Upper lobe of left lung (tissue), 6 donors: Measurements from ENCODE around the gene CCSER2. TPM values are rescaled to one million over a fixed set of nuclear protein-coding genes. Genes with fewer than 3 reads are reported as not detected.

Experiments used
- ATAC-seq, 2 donors: fragments of 200-7000 bp; cut with Tn5 transposase; one replicate each; pipeline ENCODE4 v1.9.1; 2022; ENCODE audit warnings: mild to moderate bottlenecking in 2 of 2, moderate library complexity in 2 of 2; ENCODE audit not compliant: low FRiP score in 2 of 2
- DNase-seq, 2 donors: peaks; one replicate each; pipeline ENCODE4 v3.0.0-alpha.2; 2019 to 2020
- H3K27ac ChIP-seq, 4 donors: fragments of 200-600 bp; sonication (generic); one replicate each; pipeline ENCODE4 v1.5.1; 2016 to 2019
- H3K27me3 ChIP-seq, 4 donors: fragments of 200-600 bp; sonication (generic); one replicate each; pipeline ENCODE4 v1.5.1; 2017 to 2019
- H3K36me3 ChIP-seq, 4 donors: fragments of 200-600 bp; sonication (generic); one replicate each; pipeline ENCODE4 v1.5.1; 2016 to 2019
- H3K4me1 ChIP-seq, 4 donors: fragments of 200-600 bp; sonication (generic); one replicate each; pipeline ENCODE4 v1.5.1; 2018 to 2019
- H3K4me3 ChIP-seq, 4 donors: fragments of 200-600 bp; sonication (generic); one replicate each; pipeline ENCODE4 v1.5.1; 2017 to 2019; ENCODE audit warnings: mild to moderate bottlenecking in 2 of 4, moderate library complexity in 1 of 4
- H3K9me3 ChIP-seq, 4 donors: fragments of 200-600 bp; sonication (generic); one replicate each; pipeline ENCODE4 v1.5.1; 2018 to 2019
- CTCF ChIP-seq, 6 experiments: fragments of 450-650 bp in 4 of 6; fragments of 200-600 bp in 2 of 6; sonication (generic) in 2 of 6; IDR thresholded peaks; one replicate each; pipeline ENCODE4 v1.5.1; 2016 to 2019; ENCODE audit warnings: antibody characterized with exemption in 6 of 6
- EP300 ChIP-seq, 4 donors: sonication (generic); formaldehyde crosslinking; IDR thresholded peaks; one replicate each; pipeline ENCODE4 v1.5.1; 2017; ENCODE audit warnings: antibody characterized with exemption in 4 of 4, control low read depth in 2 of 4
- POLR2A ChIP-seq, 4 donors: fragments of 450-650 bp; IDR thresholded peaks; one replicate each; pipeline ENCODE4 v1.5.1; 2016 to 2017; ENCODE audit warnings: antibody characterized with exemption in 4 of 4, mild to moderate bottlenecking in 2 of 4
- POLR2AphosphoS5 ChIP-seq, 2 donors: sonication (generic); formaldehyde crosslinking; IDR thresholded peaks; one replicate each; pipeline ENCODE4 v1.5.1; 2017; ENCODE audit warnings: antibody characterized with exemption in 2 of 2
- WGBS, 2 donors: methylation state at CpG; one replicate each; pipeline ENCODE4 v1.1.5; 2017 to 2018; 5-methylcytosine and 5-hydroxymethylcytosine counted together
- total RNA-seq, 6 donors: library from RNA; depleted of rRNA in 4 of 6; stranded (reverse); fragments of >200 nt in 4 of 6; gene quantifications; one replicate each; pipeline versions ENCODE4 v1.1.0 to v1.2.1, GENCODE V29; 2016 to 2021
- donor health status: DM: no; HTN: no; CAD: no; lungs with moderate emphysema.
- donor health status: DM: no; HTN: yes; CAD: no; lungs with severe emphysema.

The CCSER2 gene
- total RNA-seq, 6 donors from 2014 or later, result 28.7 to 78.9 (median 52.6) TPM

DNA sequence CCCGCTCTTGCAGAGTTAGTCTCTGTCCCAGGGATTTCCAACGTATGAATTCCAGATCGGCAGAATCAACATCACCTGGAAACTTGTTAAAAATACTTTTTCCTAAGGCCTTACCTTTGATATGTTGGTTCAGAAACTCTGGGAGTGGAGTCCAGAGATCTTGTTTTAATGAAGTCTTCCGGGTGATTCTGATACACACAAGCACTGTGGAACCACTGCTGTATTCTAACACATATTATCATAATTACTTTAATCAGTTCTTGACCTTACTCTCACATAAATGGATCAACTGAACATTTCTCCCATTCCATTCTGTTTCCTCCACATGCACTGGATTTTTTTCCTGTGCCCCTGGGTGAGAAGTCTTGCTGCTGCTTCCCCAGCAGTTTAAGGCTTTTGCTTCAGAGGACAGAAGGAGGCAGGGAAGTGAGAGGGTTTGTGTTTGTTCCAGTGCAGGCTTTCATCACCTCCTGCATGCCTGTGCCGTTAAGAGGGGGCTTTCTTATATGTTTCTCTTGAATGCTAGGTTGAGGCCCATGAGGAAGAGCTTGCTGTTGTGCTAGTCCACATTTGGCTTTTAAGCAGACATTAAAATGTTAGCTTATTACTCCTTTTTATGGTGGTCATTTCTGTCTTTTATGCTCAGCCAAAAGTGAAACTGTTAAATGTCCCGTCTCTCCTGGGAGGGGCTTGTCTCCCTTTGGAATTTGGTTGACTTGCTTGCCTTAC, 32.4 kb downstream of the CCSER2 start:
- no peaks in the 10 kb centered on the region for H3K36me3 ChIP-seq
- peak overlapping the region in 3 of 4 donors; percentile 3 to 70 (median 53) for H3K27ac ChIP-seq
- H3K9me3 ChIP-seq, result no peaks in the 10 kb centered on the region
- no peak for DNase-seq
- peaks cover 26 to 59% (median 39%) of the 10 kb centered on the region in 4 donors for H3K4me1 ChIP-seq
- TF ChIP-seq POLR2AphosphoS5 (IDR thresholded peaks at IDR 0.05), result no peak
- TF ChIP-seq CTCF (IDR thresholded peaks at IDR 0.05), result no peak
- no peak for TF ChIP-seq POLR2A (IDR thresholded peaks at IDR 0.05)
- TF ChIP-seq EP300 (IDR thresholded peaks at IDR 0.05), result no peak
- peak overlapping the region in 3 of 4 donors; percentile 28 to 41 (median 36) for H3K4me3 ChIP-seq
- H3K27me3 ChIP-seq, result no peaks in the 10 kb centered on the region
- ATAC-seq, result peak in 1 of 2 donors; percentile 36
- WGBS, 2 donors, result 42 to 44% methylated on average over 6 of the region's 6 CpGs

GRCh38 chr10:84365335-84365881, 37.0 kb downstream of the CCSER2 start:
- no peak for ATAC-seq
- Histone ChIP-seq H3K9me3 (no peaks in the 10 kb centered on the region), H3K4me1 (peaks cover 11 to 41% (median 33%) of the 10 kb centered on the region in 4 donors), H3K4me3 (no peak overlapping the region), H3K36me3 (no peaks in the 10 kb centered on the region), H3K27ac (peak overlapping the region in 1 of 4 donors; percentile 27), H3K27me3 (no peaks in the 10 kb centered on the region)
- 47% methylated on average over 5 of the region's 5 CpGs for WGBS, 2 donors
- TF ChIP-seq EP300 (IDR thresholded peaks at IDR 0.05) (no peak), CTCF (IDR thresholded peaks at IDR 0.05) (no peak), POLR2AphosphoS5 (IDR thresholded peaks at IDR 0.05) (no peak), POLR2A (IDR thresholded peaks at IDR 0.05) (no peak)
- DNase-seq, result no peak

- DNase-seq, result no peak
- Histone ChIP-seq H3K27ac (peak overlapping the region in 1 of 4 donors; percentile 27), H3K36me3 (no peaks in the 10 kb centered on the region), H3K4me1 (peaks cover 7 to 39% (median 27%) of the 10 kb centered on the region in 4 donors), H3K27me3 (no peaks in the 10 kb centered on the region), H3K4me3 (no peak overlapping the region), H3K9me3 (no peaks in the 10 kb centered on the region)
- WGBS, 2 donors, result 90 to 96% methylated on average over 4 of the region's 4 CpGs
- TF ChIP-seq POLR2A (IDR thresholded peaks at IDR 0.05) (no peak), EP300 (IDR thresholded peaks at IDR 0.05) (no peak), CTCF (IDR thresholded peaks at IDR 0.05) (no peak), POLR2AphosphoS5 (IDR thresholded peaks at IDR 0.05) (no peak)
- ATAC-seq, result no peak
Measured at GRCh38 chr10:84366041-84366440, 37.7 kb downstream of the CCSER2 start.

DNA sequence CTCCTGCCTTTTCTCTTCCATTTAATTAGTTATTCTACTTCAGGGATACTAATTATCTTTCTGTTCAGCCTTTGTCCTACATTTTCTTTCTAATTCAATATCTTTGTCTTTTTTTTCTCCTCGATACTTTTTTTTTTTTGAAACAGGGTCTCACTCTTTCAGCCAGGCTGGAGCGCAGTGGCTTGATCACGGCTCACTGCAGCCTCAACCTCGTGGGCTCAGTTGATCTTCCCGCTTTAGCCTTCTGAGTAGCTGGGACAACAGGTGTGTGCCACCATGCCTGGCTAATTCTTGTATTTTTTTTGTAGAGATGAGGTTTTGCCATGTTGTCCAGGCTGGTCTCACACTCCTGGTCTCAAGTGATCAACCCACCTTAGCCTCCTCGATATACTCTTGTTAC, 38.9 kb downstream of the CCSER2 start:
- Histone ChIP-seq H3K36me3 (peaks cover 0 to 5% (median 0%) of the 10 kb centered on the region in 4 donors), H3K4me3 (no peak overlapping the region), H3K27ac (no peak overlapping the region), H3K9me3 (no peaks in the 10 kb centered on the region), H3K4me1 (peaks cover 0 to 30% (median 18%) of the 10 kb centered on the region in 4 donors), H3K27me3 (no peaks in the 10 kb centered on the region)
- no peak for TF ChIP-seq POLR2AphosphoS5 (IDR thresholded peaks at IDR 0.05)
- TF ChIP-seq CTCF (IDR thresholded peaks at IDR 0.05), result no peak
- TF ChIP-seq EP300 (IDR thresholded peaks at IDR 0.05), result no peak
- DNase-seq, result no peak
- ATAC-seq, result no peak
- 96 to 98% methylated on average over 6 of the region's 6 CpGs for WGBS, 2 donors
